ENCODE results near the gene KRTDAP.
A peak's percentile ranks its signal among the peaks of the same experiment; 100 is the strongest.

KRTDAP gene, protein sequence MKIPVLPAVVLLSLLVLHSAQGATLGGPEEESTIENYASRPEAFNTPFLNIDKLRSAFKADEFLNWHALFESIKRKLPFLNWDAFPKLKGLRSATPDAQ

DNA sequence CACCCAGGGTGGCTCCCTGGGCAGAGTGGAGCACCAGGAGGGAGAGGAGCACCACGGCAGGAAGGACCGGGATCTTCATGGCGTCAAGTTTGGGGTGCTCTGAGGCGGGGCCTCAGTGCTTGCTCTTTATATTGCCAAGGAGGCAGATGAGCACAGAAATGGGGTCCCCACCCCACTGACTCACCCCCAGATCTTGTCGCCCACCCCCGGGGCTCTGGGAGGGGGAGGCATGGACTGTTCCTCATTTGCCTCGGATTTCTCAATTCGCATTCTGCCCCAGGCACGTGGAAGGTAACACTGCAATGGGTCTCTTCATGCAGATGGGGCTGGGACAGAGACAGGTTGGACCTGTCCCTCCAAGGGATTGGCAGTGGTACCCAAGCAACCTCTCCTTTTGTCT is at the start of gene KRTDAP:
TSS of gene KRTDAP (minus strand) at position 101 of the 400 bp plus-strand sequence. CDS start at position 79, 22 bp downstream.
- DNase-seq (ENCODE audit: low read depth), result no peak
- no peak within 1 kb of the TSS for H3K4me3 ChIP-seq (ENCODE audit: low read depth, low read length)

DNA sequence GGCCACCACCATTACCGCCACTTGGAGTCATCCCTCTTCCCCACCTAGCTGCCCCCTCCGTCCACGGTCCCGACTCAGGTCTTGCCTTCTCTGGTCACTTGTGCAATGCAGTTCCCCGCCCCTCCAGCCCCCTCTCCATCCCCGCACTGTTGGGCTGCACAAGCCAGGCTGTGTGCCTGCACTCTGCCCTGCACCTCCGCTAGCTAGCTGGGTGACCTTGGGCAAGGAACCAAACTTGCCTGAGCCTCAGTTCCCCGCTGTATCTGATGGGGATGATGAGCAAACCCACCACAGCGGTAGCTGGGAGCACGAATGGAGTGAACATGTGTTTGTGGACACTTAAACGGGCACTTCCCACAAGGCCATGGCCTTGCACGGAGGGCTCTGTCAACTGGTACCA is 49.6 kb upstream of the KRTDAP start:
- DNase-seq (ENCODE audit: low read depth), result no peak
- no peak overlapping the region for H3K4me3 ChIP-seq (ENCODE audit: low read depth, low read length)

DNA sequence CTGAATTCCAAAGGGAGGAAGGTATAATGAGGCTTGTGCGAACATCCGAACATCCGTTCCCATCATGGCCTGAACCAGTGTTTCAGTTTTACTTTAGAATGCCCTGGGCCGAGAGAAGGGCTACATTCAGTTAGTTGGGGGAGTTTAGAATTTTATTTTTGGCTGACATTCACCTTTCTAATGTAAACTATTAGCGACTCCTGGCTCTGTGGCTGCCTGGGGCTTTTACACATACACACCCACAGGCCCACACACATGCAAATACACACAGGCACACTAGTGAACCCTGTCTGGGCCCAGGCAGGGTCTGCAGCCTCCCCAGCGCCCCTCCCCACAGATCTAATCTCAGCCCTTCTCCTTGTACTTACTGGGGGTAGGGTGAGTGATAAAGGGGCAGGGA is 49.0 kb upstream of the KRTDAP start:
- H3K4me3 ChIP-seq (ENCODE audit: low read depth, low read length), result no peak overlapping the region
- no peak for DNase-seq (ENCODE audit: low read depth)

DNA sequence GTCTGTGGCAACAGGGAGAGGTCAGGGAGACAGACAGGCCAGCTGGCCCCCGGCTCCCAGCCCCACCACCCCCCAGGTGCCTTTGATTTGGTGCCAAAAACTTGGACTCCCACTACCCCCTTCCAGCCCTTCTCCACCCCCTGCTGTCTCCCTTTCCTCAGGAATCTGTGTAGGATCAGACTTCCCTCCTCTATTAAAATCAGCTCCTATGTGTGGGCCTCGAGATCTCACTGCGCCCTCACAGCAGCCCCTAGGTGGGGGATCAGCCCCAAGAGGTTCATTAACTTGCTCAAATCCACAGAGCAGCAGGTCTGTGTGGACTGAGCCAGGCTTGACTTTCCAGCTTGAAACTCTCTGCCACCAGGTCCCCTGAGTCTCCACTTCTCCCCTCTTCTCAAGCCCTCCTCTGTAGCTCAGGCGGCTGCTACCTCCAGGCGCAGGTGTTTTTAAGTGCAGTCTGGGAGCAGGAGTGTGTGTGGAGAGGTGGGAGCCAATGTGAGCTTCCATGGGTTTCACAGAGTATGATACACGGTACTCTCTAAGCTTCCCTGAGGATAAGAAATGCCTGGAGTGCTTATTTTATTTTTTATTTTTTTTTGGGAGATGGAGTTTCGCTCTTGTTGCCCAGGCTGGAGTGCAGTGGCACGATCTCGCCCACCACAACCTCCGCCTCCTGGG is 44.7 kb upstream of the KRTDAP start:
- H3K4me3 ChIP-seq (ENCODE audit: low read depth, low read length), result no peak overlapping the region
- DNase-seq (ENCODE audit: low read depth), result no peak

DNA sequence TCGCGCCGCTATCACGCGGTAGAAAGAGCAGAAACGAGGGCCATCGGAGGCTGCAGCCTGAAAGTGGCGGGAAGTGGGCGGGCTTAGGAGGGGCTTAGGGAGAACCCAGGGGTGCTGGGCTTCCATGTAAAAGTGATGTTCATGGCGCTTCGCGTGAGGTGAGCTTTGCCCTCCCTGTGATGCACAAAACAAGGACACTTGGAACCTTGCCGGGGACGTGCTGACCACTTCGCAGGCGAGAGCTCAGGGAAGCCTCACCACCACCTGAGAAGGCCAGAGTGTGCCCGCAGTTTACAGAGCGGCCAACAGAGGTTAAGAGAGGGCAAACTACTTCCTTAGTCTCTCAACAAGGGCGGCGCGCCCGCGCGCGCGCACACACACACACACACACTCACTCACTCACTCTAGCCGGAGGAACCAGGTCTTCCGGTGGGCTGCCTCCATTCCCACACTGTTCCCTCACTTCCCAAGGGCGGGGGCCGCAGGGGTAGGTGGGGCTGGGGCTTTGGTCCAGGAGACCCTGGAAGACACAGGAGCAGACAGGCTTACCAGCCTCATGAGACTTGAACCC is 43.6 kb upstream of the KRTDAP start:
- DNase-seq (ENCODE audit: low read depth), result no peak
- peak overlapping the region; percentile 12 for H3K4me3 ChIP-seq (ENCODE audit: low read depth, low read length)

DNA sequence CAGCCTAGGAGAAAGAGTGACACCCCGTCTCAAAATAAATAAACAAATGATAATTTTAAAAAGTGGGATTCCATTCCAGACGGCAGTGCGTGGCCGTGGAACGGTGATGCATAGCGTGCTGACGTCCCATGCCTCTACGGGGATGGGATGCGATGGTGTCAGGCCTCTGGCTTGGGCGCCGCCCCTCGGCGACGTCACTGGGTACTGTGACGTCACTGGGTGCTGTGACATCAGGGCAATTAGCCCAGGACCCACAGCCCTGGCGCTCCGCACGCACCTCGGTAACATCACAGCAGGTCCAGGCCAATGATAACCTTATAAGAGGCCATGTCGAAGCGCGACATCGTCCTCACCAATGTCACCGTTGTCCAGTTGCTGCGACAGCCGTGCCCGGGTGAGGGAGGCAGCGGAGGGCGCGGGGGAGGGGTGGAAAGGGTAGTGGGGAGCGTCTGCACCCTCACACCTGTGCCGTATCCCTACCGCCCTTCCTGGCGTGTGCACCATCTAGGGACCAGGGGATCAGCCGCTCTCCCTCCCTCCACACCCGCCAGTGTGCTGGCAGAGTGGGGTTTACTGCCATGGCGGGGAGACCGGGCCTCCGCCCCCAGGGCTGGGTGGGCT is 43.0 kb upstream of the KRTDAP start, which contains the start of gene GAPDHS:
TSS of gene GAPDHS (plus strand) at position 256 of the 621 bp plus-strand sequence. CDS start at position 328, 72 bp downstream.
- no peak for DNase-seq (ENCODE audit: low read depth)
- peak within 1 kb of the TSS; percentile 12 for H3K4me3 ChIP-seq (ENCODE audit: low read depth, low read length)

DNA sequence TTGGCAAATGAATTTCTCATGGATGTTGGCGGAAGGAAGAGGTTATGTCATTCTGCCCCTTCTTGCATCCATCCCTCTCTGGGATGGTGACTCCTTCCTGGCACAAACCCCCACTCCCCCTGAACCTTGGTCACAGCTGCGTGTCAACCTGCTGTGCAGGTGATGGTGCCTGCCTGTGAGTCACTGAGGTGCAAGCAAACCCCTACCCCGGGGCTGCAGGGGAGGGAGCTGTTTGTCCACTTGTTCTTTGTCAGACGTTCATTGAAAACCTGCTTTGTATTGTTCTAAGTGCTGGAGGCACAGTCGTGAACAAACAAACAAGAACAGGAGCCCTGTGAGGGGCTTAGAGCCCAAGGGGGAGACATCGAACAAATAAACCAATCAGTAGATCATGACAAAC is 41.0 kb upstream of the KRTDAP start:
- DNase-seq (ENCODE audit: low read depth), result no peak
- no peak overlapping the region for H3K4me3 ChIP-seq (ENCODE audit: low read depth, low read length)

DNA sequence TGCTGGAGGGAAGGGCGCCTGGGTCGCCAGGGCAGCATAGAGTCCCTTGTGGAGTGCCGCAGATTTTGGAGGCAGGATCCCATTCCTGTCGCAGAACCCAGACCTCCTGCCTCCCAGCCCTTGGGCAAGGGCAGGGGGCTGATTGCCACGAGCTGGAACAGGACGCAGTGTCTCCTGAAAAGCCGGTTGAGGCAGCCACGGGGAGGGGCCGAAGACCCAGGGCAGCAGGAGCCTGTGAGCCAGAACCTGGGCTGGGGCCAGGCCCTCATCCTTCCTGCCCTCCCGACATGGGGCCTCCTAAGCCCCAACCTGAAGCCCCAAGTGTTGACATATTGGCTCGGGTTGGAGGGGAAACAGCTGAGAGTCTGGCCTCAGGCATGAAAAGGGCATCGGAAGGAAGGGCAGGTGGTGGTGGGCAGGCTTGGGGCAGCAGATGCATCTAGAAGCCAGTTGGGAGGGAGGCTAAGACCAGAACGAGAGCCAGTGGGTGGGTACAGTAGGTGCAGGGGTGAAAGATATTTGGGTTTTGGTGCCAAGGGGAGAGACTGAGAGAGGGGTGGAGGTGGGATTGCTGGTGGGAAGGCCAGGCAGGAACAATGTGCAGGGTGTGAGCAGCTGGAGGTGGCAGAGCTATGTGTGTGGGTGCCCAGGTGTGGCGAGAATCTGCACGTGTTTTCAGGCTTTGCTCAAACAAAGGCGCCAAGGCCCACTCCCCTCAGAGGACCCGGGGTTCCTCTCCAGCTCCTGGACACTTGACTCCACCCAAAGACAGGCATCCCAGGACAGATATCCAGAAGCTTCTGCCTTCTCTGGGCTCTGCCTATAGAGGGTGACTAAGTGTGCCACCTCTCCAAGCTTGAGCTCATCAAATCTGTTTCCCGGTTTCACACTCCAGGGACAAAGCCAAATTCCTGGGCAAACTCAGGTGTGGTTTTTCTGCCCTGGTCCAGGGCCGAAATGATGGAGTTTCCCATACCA is 39.3 kb upstream of the KRTDAP start:
- no peak overlapping the region for H3K4me3 ChIP-seq (ENCODE audit: low read depth, low read length)
- DNase-seq (ENCODE audit: low read depth), result no peak

DNA sequence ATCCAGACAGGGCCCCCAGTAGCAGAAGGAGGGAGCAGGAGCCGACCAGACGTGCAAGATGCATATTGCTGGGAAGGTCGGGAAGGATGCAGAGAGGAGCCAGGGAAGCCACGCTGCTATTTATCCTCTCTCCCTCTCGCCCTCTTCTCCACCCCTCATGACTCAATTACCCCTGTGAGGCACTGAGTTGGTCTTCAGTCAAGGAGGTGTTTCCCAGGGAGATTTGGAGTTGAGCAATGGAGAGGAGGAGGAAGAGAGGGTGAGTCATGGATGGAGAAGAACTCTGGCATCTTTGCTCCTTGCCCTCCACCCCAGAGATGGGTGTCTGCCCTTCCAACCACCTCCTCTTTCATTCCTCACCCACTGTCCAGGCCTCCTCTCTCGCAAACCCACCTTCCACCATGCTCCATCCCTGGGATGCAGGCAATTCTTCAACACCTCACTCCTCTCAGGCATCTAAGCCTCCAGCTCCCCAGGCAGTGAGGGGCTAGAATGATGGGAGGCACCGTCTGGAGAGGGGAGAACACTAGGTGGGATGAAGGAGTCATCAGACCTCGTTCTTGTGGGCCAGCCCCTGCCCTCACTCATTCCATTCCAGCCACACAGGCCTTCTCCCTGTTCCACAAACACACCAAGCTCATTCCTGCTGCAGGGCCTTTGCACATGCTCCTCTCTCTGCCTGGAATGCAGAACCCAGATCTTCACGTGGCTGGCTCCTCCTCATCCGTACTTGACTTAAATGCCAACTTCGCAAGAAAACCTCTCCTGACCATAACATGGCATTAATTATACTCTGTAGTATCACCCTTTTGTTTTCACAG is 38.2 kb upstream of the KRTDAP start, which contains the start of gene SBSN:
TSS of gene SBSN (minus strand) at position 94 of the 821 bp plus-strand sequence. CDS start at position 64, 30 bp downstream.
- DNase-seq (ENCODE audit: low read depth), result peak; percentile 57
- no peak within 1 kb of the TSS for H3K4me3 ChIP-seq (ENCODE audit: low read depth, low read length)

DNA sequence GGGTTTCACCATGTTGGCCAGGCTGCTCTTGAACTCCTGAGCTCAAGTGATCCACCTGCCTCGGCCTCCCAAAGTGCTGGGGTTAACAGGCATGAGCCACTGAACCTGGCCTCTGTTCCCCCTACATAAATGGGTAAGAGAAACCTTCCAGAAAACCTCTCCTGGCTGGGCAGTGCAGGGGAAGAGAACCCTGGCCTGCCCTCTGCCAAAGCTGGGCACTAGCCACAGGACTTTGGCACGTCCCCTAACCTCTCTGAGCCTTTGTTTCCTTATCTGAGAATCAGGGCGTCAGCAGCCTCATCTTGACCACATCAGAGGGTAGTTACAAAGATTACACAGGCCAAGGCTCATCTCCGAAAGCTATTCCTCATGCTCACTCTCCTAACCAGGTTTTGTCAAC is 35.6 kb upstream of the KRTDAP start:
- no peak for DNase-seq (ENCODE audit: low read depth)
- H3K4me3 ChIP-seq (ENCODE audit: low read depth, low read length), result no peak overlapping the region

DNA sequence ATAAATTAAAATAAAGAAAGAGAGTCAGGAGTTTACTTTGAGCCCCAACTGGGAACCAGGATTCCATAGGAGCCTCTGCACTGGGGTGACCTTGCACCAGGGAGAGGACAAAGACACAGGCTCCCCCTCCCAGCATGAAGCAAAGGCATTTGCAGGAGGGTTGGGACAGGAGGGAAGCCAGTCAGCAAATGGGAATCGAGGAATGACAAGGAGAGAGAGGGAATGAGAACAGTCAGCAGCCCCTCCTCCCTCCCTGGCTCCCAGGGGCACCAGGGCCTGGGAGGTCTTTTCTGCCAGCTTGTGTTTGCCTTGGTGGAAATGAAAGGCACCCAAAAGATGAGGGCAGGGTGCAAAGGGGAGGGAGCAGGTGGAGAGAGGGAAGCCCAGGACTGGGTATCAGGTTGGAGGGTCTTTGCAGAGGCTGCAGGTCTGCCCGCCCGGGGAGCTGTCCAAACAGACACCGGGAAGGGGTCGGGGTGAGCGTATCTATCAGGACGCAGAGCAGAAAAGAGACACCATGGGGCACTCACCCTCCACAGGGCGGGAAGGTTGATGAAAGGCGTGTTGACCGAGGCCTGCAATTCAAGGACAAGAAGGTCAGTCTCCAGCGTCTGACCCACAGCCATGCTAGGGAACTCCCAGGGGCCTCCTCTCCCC is 34.0 kb upstream of the KRTDAP start:
- DNase-seq (ENCODE audit: low read depth), result no peak
- H3K4me3 ChIP-seq (ENCODE audit: low read depth, low read length), result no peak overlapping the region

DNA sequence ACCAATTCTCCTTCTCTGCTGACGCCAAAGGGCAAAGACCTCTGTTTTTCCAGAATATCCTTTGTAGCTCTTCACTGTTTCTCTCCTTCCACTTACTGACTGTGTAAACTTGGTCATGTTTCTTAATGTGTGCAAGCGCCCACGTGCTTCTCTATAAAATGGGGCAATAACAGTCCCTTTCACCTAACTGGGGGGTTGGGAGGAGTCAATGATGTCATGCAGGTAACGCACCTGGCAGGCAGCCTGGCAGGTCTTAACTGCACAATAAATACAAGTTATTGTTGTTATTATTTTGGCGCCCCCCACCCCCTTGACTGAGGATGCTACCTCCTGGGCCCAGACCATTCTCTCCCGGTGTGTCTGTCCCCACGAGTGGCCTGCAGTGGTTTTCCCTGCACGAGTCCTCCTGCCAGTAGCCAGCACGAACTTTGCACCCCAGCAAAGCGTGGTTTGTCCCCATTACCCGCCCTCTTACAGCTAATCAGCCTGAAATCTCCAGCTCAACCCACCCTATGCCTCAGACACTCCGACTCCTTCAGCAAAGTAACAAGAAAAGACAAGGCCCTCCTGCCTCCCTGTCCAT is 32.6 kb upstream of the KRTDAP start:
- no peak overlapping the region for H3K4me3 ChIP-seq (ENCODE audit: low read depth, low read length)
- DNase-seq (ENCODE audit: low read depth), result no peak

DNA sequence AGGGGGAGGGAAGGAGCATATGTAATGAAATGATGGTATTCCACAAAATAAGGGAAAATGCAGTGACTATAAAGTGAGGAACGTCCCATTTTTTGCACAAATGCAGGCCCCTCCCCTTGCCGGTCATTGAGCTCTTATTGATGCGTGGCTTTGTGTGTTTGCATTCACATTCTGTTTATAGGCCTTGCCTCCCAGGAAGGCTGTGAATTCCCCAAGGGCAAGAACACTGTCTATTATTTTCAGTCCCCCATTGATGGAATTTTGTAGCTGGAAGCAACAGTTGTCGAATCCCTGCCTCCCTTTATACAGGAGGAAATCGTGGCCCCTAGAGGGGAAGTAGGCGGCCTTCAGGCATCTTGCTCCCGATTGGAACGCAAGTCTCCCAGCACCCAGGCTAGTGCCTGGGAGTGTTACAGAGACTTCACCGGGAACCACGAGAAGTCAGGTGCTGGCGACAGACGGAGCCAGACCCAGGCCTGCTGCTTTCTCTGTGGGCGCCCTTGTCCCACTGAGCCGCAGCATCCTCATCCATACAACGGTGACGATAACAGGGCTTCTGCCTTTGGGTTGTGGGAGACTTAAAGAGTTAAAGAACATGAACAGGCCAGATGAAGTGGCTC is 31.0 kb upstream of the KRTDAP start:
- no peak for DNase-seq (ENCODE audit: low read depth)
- H3K4me3 ChIP-seq (ENCODE audit: low read depth, low read length), result no peak overlapping the region

DNA sequence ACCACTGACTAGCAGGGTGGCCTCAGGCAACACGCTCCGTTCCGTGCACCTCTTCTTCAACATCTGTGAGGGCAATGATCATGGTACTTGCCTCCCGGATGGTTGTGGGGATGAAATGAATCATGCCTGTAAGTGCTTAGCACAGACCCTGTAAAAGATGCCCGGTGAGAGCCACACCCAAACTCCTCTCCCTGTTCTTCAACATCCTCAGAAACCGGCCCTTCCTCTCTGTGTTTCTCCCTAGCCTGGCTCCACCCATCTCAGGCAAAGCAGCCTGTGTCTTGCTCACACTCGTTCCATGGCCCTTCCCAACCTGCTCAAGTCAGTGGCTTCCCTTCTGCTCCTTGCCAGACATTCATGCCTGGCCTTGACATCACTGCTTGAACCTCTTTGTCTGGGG is 29.0 kb upstream of the KRTDAP start:
- DNase-seq (ENCODE audit: low read depth), result no peak
- no peak overlapping the region for H3K4me3 ChIP-seq (ENCODE audit: low read depth, low read length)

DNA sequence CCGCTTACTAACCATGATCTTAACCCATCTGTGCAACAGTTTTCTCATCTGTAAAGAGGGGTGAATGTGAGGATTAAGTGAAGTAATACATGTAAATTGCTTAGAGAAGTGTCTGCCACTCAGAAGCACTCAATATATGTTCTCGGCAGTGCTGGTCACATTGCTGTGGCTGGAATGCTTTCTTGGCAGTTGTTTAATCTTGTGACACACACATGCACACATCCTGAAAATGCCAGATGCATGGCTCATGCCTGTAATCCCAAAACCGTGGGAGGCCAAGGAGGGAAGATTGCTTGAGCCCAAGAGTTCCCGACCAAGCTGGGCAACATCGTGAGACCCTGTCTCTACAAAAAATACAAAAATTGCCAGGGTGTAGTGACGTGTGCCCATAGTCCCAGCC is 28.0 kb upstream of the KRTDAP start:
- DNase-seq (ENCODE audit: low read depth), result peak; percentile 88
- H3K4me3 ChIP-seq (ENCODE audit: low read depth, low read length), result no peak overlapping the region

DNA sequence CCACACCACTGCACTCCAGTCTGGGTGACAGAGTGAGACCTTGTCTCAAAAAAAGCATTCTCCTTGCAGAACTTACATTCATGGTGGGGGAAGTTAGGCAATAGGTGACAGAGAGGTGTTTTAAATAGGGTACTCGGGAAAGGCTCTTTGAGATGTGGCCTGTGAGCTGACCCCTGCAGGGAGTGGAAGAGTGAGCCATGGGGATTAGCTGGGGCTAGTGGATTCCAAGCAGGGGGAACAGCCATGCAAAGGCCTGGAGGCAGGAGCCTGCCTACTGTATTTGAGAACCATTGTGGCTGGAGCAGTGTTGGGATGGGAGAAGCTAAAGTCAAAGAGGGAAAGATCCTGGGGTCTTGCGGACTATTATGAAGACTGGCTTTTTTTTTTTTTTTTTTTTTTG is 27.1 kb upstream of the KRTDAP start:
- no peak for DNase-seq (ENCODE audit: low read depth)
- no peak overlapping the region for H3K4me3 ChIP-seq (ENCODE audit: low read depth, low read length)

DNA sequence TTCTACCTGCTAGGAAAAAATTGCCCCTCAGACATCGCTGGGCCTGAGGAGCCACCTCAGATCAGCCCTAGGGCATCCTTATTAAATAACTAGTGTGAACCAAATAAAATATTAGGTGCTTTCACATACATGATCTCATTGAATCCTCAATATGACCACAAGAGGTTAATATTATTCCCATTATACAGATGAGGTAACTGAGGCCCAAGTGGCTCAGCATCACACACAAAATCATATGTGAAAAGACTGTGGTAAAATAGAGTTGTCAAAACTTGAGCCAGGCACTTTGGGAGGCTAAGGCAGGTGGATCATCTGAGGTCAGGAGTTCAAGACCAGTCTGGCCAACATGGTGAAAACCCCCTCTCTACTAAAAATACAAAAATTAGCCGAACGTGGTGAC is 26.0 kb upstream of the KRTDAP start:
- no peak for DNase-seq (ENCODE audit: low read depth)

More for the DNA sequence above, 26.0 kb upstream of the KRTDAP start:
- no peak overlapping the region for H3K4me3 ChIP-seq (ENCODE audit: low read depth, low read length)
